ENCODE results near the gene ITPKA.

Gene ITPKA

GRCh38 chr15:41473418-41473817, 20.3 kb upstream of the ITPKA start:
- 0 out of 2 replicates have a peak overlapping the region, but pooled peaks have one; percentile 58 for H3K27ac ChIP-seq
- no peak for TF ChIP-seq ZFX (IDR thresholded peaks at IDR 0.05; ENCODE audit: borderline replicate concordance)
- TF ChIP-seq CTCF (IDR thresholded peaks at IDR 0.05) = no peak

GRCh38 chr15:41474436-41474835, 19.2 kb upstream of the ITPKA start:
- no peak for TF ChIP-seq CTCF (IDR thresholded peaks at IDR 0.05)
- no peak for TF ChIP-seq ZFX (IDR thresholded peaks at IDR 0.05; ENCODE audit: borderline replicate concordance)
- peak overlapping the region; percentile 58 for H3K27ac ChIP-seq

DNA sequence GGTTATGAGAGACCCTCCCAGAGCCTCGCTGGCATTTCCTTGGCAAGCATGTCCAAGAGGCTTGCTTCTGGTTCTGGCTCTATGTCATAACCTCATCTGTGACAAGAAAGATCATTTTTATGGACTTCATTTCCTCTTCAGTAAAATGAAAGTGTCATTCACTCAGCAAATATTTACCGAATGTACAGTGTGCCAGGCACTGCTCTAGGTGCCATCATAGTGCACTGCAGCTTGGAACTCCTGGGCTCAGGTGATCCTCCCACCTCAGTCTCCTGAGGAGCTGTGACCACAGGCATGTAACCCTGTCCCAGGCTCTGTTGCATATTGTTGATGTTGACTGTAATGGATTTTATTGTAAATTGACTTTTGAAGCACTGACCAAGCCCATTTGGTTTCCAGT, 18.7 kb upstream of the ITPKA start:
- H3K27ac ChIP-seq = peak overlapping the region; percentile 58
- TF ChIP-seq CTCF (IDR thresholded peaks at IDR 0.05) = no peak; the same call in 1 of the 2 replicates
- TF ChIP-seq ZFX (IDR thresholded peaks at IDR 0.05; ENCODE audit: borderline replicate concordance) = no peak

- H3K27ac ChIP-seq = no peak overlapping the region
- TF ChIP-seq CTCF (IDR thresholded peaks at IDR 0.05) (no peak), ZFX (IDR thresholded peaks at IDR 0.05; ENCODE audit: borderline replicate concordance) (no peak)
These were observed 17.1 kb upstream of the ITPKA start for GRCh38 chr15:41476416-41477048.

- TF ChIP-seq ZFX (IDR thresholded peaks at IDR 0.05; ENCODE audit: borderline replicate concordance) (no peak), CTCF (IDR thresholded peaks at IDR 0.05) (no peak)
- no peak overlapping the region for H3K27ac ChIP-seq
These were observed 13.1 kb upstream of the ITPKA start for GRCh38 chr15:41480396-41481140.

GRCh38 chr15:41482110-41482877, 11.4 kb upstream of the ITPKA start:
- TF ChIP-seq ZFX (IDR thresholded peaks at IDR 0.05; ENCODE audit: borderline replicate concordance) = no peak
- TF ChIP-seq CTCF (IDR thresholded peaks at IDR 0.05) = no peak
- no peak overlapping the region for H3K27ac ChIP-seq

Data from 22Rv1 (cell line).